ENCODE data around the gene LRRK1. TPM values are rescaled to one million over a fixed set of nuclear protein-coding genes. Genes with fewer than 3 reads are reported as not detected.

Gene LRRK1
- total RNA-seq, 4 donors from 2014 or later = 12.1 to 23.8 (median 15.2) TPM

GRCh38 chr15:101105059-101105891 lies 186.1 kb downstream of the LRRK1 start:
- H3K4me3 ChIP-seq = no peak overlapping the region
- WGBS, 2 donors (ENCODE audit: low coverage in 1 of 2) = 61 to 70% methylated on average over 4 to 5 of the region's 7 CpGs
- no peaks in the 10 kb centered on the region for H3K27me3 ChIP-seq
- H3K4me1 ChIP-seq = no peaks in the 10 kb centered on the region
- TF ChIP-seq EP300 (IDR thresholded peaks at IDR 0.05) = no peak
- no peak for TF ChIP-seq POLR2AphosphoS5 (IDR thresholded peaks at IDR 0.05)
- no peak for TF ChIP-seq POLR2A (IDR thresholded peaks at IDR 0.05)
- TF ChIP-seq, protein P1, sequence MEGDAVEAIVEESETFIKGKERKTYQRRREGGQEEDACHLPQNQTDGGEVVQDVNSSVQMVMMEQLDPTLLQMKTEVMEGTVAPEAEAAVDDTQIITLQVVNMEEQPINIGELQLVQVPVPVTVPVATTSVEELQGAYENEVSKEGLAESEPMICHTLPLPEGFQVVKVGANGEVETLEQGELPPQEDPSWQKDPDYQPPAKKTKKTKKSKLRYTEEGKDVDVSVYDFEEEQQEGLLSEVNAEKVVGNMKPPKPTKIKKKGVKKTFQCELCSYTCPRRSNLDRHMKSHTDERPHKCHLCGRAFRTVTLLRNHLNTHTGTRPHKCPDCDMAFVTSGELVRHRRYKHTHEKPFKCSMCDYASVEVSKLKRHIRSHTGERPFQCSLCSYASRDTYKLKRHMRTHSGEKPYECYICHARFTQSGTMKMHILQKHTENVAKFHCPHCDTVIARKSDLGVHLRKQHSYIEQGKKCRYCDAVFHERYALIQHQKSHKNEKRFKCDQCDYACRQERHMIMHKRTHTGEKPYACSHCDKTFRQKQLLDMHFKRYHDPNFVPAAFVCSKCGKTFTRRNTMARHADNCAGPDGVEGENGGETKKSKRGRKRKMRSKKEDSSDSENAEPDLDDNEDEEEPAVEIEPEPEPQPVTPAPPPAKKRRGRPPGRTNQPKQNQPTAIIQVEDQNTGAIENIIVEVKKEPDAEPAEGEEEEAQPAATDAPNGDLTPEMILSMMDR (IDR thresholded peaks at IDR 0.05) = no peak
- H3K9me3 ChIP-seq = no peaks in the 10 kb centered on the region
- no peak for ATAC-seq
- H3K36me3 ChIP-seq = no peaks in the 10 kb centered on the region
- no peak overlapping the region for H3K27ac ChIP-seq

DNA sequence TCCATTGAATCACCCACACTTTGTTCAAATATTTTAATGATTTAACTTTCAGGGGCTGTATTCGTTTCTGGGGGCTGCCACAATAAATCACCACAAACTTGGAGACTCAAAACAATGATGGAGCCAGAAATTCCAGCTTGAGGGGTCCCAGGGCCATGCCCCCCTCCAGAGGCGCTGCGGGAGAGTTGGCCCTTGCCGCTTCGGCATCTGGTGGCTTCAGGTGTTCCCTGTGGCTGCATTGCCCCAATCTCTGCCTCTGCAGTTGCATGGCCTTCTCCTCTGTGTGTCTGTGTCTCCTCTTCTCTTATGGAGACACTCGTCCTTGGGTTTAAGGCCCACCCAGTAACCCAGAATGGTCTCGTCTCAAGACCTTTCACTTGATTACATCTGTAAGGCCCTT lies 187.9 kb downstream of the LRRK1 start:
- ATAC-seq = no peak
- no peaks in the 10 kb centered on the region for H3K4me1 ChIP-seq
- H3K4me3 ChIP-seq = no peak overlapping the region
- H3K27me3 ChIP-seq = no peaks in the 10 kb centered on the region
- TF ChIP-seq POLR2AphosphoS5 (IDR thresholded peaks at IDR 0.05) = no peak
- TF ChIP-seq POLR2A (IDR thresholded peaks at IDR 0.05) = no peak
- TF ChIP-seq EP300 (IDR thresholded peaks at IDR 0.05) = no peak
- TF ChIP-seq, protein P1 (IDR thresholded peaks at IDR 0.05) = no peak
- H3K27ac ChIP-seq = no peak overlapping the region
- H3K9me3 ChIP-seq = no peaks in the 10 kb centered on the region
- no peaks in the 10 kb centered on the region for H3K36me3 ChIP-seq
- WGBS, 2 donors (ENCODE audit: low coverage in 1 of 2) = 88% methylated on average over 7 of the region's 7 CpGs; no CpG with 5 or more reads in 1 of the 2 donors

DNA sequence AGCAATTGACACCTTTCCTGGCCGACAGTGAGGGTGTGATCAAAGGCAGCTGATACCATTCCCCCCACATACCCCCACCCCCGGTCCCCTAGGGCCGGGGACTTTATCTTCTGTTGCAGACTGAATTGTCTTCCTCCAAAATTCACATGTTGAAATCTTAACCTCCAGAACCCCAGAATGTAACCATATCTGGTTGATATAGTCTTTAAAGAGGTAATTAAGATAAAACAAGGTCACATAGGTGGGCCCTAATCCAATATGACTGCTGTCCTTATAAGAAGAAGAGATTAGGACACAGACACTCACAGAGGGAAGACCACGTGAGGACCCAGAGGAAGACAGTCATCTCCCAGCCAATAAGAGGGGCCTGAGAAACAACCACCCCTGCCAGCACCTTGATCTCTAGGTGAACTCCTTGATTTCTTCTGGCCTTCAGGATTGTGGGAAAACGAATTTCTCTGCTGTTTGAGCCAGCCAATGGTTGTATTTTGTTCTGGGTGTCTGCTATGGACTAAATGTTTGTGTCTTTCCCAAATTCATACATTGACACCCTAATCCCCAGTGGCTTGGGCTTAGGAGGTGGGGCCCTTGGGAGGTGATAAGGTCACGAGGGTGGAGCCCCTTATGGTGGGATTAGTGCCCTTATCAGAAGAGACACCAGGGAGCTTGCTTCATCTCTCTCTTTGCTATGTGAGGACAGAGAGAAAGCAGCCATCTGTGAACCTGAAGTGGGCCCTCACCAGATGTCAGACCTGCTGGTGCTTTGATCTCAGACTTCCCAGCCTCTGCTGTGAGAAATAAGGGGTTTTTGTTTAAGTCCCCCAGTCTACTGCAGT lies 188.7 kb downstream of the LRRK1 start:
- Histone ChIP-seq H3K27me3 (no peaks in the 10 kb centered on the region), H3K27ac (no peak overlapping the region), H3K4me3 (no peak overlapping the region), H3K9me3 (no peaks in the 10 kb centered on the region), H3K4me1 (no peaks in the 10 kb centered on the region), H3K36me3 (no peaks in the 10 kb centered on the region)
- TF ChIP-seq POLR2A (IDR thresholded peaks at IDR 0.05) (no peak), EP300 (IDR thresholded peaks at IDR 0.05) (no peak), POLR2AphosphoS5 (IDR thresholded peaks at IDR 0.05) (no peak)
- TF ChIP-seq, protein P1 (IDR thresholded peaks at IDR 0.05) = no peak
- WGBS, 2 donors (ENCODE audit: low coverage in 1 of 2) = 66 to 84% methylated on average over 4 to 5 of the region's 6 CpGs
- ATAC-seq = no peak

GRCh38 chr15:101108461-101108775 lies 189.3 kb downstream of the LRRK1 start:
- Histone ChIP-seq H3K4me1 (no peaks in the 10 kb centered on the region), H3K4me3 (no peak overlapping the region), H3K9me3 (no peaks in the 10 kb centered on the region), H3K27ac (no peak overlapping the region), H3K27me3 (no peaks in the 10 kb centered on the region), H3K36me3 (no peaks in the 10 kb centered on the region)
- no peak for ATAC-seq
- no peak for TF ChIP-seq POLR2A (IDR thresholded peaks at IDR 0.05)
- no peak for TF ChIP-seq POLR2AphosphoS5 (IDR thresholded peaks at IDR 0.05)
- TF ChIP-seq, protein P1 (IDR thresholded peaks at IDR 0.05) = no peak
- no peak for TF ChIP-seq EP300 (IDR thresholded peaks at IDR 0.05)
- 90 to 100% methylated on average over 2 to 4 of the region's 10 CpGs for WGBS, 2 donors (ENCODE audit: low coverage in 1 of 2)

Measured in gastroesophageal sphincter (tissue), 4 donors.